Measurements from ENCODE around the gene DYNLT2B. TPM values are rescaled to one million over a fixed set of nuclear protein-coding genes. Genes with fewer than 3 reads are reported as not detected.

Gene DYNLT2B
- polyA plus RNA-seq, 1 donor from 2014 or later: 276 TPM

DNA sequence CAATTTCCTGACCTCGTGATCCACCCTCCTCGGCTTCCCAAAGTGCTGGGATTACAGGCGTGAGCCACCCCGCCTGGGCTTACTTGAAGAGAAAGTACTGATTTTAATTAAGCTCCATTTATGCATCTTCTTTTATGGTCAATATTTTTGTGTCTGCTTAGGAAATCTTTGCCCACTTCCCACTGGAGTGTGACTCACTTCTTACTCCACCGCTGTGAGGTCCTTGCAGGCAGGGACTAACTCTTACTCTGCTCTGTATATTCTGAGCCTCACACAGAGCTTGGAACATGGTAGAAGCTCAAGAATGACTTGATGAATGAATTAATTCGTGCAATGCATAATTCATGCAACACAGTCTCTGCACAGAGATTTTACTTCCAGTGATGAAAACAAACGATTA, 23.1 kb upstream of the DYNLT2B start:
- H3K27me3 ChIP-seq (ENCODE audit: insufficient read depth, low read depth, low read length): no peaks in the 10 kb centered on the region
- H3K9ac ChIP-seq (ENCODE audit: low read length): no peak overlapping the region
- no peak overlapping the region for H3K4me2 ChIP-seq (ENCODE audit: low read length)

DNA sequence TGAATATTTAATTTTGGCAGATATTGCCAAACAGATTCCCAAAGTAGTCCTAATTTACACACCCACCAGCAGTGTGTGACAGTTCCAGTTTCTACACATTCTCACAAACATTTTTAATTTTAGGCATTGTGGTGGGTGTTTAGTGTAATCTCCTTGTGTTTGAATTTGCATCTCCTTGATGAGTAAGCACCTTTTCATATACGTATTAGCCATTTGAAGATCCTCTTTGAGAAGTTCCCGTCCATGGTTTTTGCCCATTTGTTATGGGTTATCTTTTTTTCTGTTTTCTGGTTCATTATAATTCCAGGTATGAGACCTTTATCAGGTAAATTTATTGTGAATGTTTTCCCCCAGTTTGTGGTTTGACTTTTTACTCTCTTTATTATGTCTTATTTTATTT, 22.4 kb upstream of the DYNLT2B start:
- Histone ChIP-seq H3K9ac (ENCODE audit: low read length) (no peak overlapping the region), H3F3A (ENCODE audit: insufficient read depth, low read length, poor library complexity, severe bottlenecking) (no peaks in the 10 kb centered on the region), H3K9me2 (ENCODE audit: insufficient read depth, low read length) (no peaks in the 10 kb centered on the region), H3K4me2 (ENCODE audit: low read length) (no peak overlapping the region), H4K20me1 (ENCODE audit: insufficient read depth) (no peaks in the 10 kb centered on the region), H3K36me3 (ENCODE audit: insufficient read depth, low read length) (no peaks in the 10 kb centered on the region), H3K27ac (ENCODE audit: low read length) (no peak overlapping the region), H3K27me3 (ENCODE audit: insufficient read depth, low read depth, low read length) (no peaks in the 10 kb centered on the region), H3K9me3 (ENCODE audit: low read length) (no peaks in the 10 kb centered on the region), H2AFZ (ENCODE audit: low read depth, low read length) (no peak overlapping the region), H3K4me3 (ENCODE audit: low read length) (no peak overlapping the region), H3K79me2 (replicated peaks; ENCODE audit: insufficient read depth, low read length) (no peaks in the 10 kb centered on the region)
- TF ChIP-seq TAF1 (IDR thresholded peaks at IDR 0.05; ENCODE audit: low read depth) (no peak), MXI1 (conservative IDR thresholded peaks at IDR 0.05; ENCODE audit: poor library complexity, severe bottlenecking) (no peak), SMC3 (conservative IDR thresholded peaks at IDR 0.05; ENCODE audit: poor library complexity) (no peak), EZH2 (IDR thresholded peaks at IDR 0.05; ENCODE audit: borderline replicate concordance, insufficient read depth, low read length, poor library complexity, severe bottlenecking) (no peak), RAD21 (conservative IDR thresholded peaks at IDR 0.05) (no peak), POLR2AphosphoS5 (IDR thresholded peaks at IDR 0.05) (no peak), EP300 (conservative IDR thresholded peaks at IDR 0.05; ENCODE audit: poor library complexity, severe bottlenecking) (no peak)
- TF ChIP-seq, protein P1, sequence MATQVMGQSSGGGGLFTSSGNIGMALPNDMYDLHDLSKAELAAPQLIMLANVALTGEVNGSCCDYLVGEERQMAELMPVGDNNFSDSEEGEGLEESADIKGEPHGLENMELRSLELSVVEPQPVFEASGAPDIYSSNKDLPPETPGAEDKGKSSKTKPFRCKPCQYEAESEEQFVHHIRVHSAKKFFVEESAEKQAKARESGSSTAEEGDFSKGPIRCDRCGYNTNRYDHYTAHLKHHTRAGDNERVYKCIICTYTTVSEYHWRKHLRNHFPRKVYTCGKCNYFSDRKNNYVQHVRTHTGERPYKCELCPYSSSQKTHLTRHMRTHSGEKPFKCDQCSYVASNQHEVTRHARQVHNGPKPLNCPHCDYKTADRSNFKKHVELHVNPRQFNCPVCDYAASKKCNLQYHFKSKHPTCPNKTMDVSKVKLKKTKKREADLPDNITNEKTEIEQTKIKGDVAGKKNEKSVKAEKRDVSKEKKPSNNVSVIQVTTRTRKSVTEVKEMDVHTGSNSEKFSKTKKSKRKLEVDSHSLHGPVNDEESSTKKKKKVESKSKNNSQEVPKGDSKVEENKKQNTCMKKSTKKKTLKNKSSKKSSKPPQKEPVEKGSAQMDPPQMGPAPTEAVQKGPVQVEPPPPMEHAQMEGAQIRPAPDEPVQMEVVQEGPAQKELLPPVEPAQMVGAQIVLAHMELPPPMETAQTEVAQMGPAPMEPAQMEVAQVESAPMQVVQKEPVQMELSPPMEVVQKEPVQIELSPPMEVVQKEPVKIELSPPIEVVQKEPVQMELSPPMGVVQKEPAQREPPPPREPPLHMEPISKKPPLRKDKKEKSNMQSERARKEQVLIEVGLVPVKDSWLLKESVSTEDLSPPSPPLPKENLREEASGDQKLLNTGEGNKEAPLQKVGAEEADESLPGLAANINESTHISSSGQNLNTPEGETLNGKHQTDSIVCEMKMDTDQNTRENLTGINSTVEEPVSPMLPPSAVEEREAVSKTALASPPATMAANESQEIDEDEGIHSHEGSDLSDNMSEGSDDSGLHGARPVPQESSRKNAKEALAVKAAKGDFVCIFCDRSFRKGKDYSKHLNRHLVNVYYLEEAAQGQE (IDR thresholded peaks at IDR 0.05; ENCODE audit: borderline replicate concordance): no peak
- TF ChIP-seq, protein P2, sequence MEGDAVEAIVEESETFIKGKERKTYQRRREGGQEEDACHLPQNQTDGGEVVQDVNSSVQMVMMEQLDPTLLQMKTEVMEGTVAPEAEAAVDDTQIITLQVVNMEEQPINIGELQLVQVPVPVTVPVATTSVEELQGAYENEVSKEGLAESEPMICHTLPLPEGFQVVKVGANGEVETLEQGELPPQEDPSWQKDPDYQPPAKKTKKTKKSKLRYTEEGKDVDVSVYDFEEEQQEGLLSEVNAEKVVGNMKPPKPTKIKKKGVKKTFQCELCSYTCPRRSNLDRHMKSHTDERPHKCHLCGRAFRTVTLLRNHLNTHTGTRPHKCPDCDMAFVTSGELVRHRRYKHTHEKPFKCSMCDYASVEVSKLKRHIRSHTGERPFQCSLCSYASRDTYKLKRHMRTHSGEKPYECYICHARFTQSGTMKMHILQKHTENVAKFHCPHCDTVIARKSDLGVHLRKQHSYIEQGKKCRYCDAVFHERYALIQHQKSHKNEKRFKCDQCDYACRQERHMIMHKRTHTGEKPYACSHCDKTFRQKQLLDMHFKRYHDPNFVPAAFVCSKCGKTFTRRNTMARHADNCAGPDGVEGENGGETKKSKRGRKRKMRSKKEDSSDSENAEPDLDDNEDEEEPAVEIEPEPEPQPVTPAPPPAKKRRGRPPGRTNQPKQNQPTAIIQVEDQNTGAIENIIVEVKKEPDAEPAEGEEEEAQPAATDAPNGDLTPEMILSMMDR (IDR thresholded peaks at IDR 0.05; ENCODE audit: poor library complexity, severe bottlenecking): no peak

More for the DNA sequence above, 23.1 kb upstream of the DYNLT2B start:
- no peak overlapping the region for H2AFZ ChIP-seq (ENCODE audit: low read depth, low read length)
- no peaks in the 10 kb centered on the region for H3K9me3 ChIP-seq (ENCODE audit: low read length)
- H3K79me2 ChIP-seq (replicated peaks; ENCODE audit: insufficient read depth, low read length): no peaks in the 10 kb centered on the region
- no peak overlapping the region for H3K4me3 ChIP-seq (ENCODE audit: low read length)
- H4K20me1 ChIP-seq (ENCODE audit: insufficient read depth): no peaks in the 10 kb centered on the region
- H3K36me3 ChIP-seq (ENCODE audit: insufficient read depth, low read length): no peaks in the 10 kb centered on the region
- no peaks in the 10 kb centered on the region for H3F3A ChIP-seq (ENCODE audit: insufficient read depth, low read length, poor library complexity, severe bottlenecking)
- H3K9me2 ChIP-seq (ENCODE audit: insufficient read depth, low read length): no peaks in the 10 kb centered on the region
- H3K27ac ChIP-seq (ENCODE audit: low read length): no peak overlapping the region
- no peak for TF ChIP-seq EZH2 (IDR thresholded peaks at IDR 0.05; ENCODE audit: borderline replicate concordance, insufficient read depth, low read length, poor library complexity, severe bottlenecking)
- no peak for TF ChIP-seq RAD21 (conservative IDR thresholded peaks at IDR 0.05)
- no peak for TF ChIP-seq EP300 (conservative IDR thresholded peaks at IDR 0.05; ENCODE audit: poor library complexity, severe bottlenecking)
- TF ChIP-seq, protein P1 (IDR thresholded peaks at IDR 0.05; ENCODE audit: borderline replicate concordance): no peak
- no peak for TF ChIP-seq MXI1 (conservative IDR thresholded peaks at IDR 0.05; ENCODE audit: poor library complexity, severe bottlenecking)
- TF ChIP-seq SMC3 (conservative IDR thresholded peaks at IDR 0.05; ENCODE audit: poor library complexity): no peak
- TF ChIP-seq, protein P2 (IDR thresholded peaks at IDR 0.05; ENCODE audit: poor library complexity, severe bottlenecking): no peak
- TF ChIP-seq TAF1 (IDR thresholded peaks at IDR 0.05; ENCODE audit: low read depth): no peak
- no peak for TF ChIP-seq POLR2AphosphoS5 (IDR thresholded peaks at IDR 0.05)
